ENCODE measurements around the gene MRPS6. TPM values are rescaled to one million over a fixed set of nuclear protein-coding genes. Genes with fewer than 3 reads are reported as not detected.

Gene MRPS6
- total RNA-seq, 1 donor from 2014 or later: 42.4 TPM

DNA sequence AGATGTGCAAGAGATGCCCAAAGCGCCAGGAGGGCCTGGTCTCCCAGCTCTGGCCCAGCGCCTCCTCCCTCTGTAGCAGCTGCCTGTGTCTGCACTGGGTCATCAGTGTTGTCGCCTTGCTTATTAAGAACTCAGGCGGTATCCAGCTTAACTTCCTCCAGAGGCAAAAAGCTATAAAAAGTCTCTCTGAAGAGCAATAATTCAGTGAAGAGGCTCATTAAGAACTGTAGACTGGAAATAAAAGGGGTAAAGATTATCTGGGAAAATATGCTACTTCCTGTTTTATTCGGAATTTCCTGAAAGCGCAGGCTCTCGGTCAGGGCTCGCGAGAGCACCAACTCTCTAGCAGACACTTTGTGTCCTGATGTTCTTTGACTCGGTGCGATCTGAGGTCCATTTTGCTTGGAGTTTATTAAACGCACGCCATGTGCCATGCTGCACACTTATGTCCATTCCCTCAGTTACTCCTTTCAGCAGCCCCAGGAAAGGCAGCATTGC is 70.4 kb downstream of the MRPS6 start:
- Mint-ChIP-seq H3K4me3 (ENCODE audit: unreplicated experiment) (no peak overlapping the region), H3K4me1 (ENCODE audit: unreplicated experiment) (peaks cover 4% of the 10 kb centered on the region), H3K27me3 (ENCODE audit: unreplicated experiment) (peaks cover 1% of the 10 kb centered on the region), H3K36me3 (ENCODE audit: low read depth, unreplicated experiment) (peaks cover 50% of the 10 kb centered on the region), H3K9me3 (ENCODE audit: unreplicated experiment) (peaks cover 5% of the 10 kb centered on the region), H3K27ac (ENCODE audit: unreplicated experiment) (no peak overlapping the region)
- DNase-seq (ENCODE audit: low spot score): no peak
- TF ChIP-seq, protein P1, sequence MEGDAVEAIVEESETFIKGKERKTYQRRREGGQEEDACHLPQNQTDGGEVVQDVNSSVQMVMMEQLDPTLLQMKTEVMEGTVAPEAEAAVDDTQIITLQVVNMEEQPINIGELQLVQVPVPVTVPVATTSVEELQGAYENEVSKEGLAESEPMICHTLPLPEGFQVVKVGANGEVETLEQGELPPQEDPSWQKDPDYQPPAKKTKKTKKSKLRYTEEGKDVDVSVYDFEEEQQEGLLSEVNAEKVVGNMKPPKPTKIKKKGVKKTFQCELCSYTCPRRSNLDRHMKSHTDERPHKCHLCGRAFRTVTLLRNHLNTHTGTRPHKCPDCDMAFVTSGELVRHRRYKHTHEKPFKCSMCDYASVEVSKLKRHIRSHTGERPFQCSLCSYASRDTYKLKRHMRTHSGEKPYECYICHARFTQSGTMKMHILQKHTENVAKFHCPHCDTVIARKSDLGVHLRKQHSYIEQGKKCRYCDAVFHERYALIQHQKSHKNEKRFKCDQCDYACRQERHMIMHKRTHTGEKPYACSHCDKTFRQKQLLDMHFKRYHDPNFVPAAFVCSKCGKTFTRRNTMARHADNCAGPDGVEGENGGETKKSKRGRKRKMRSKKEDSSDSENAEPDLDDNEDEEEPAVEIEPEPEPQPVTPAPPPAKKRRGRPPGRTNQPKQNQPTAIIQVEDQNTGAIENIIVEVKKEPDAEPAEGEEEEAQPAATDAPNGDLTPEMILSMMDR (IDR thresholded peaks at IDR 0.05; ENCODE audit: unreplicated experiment): no peak

DNA sequence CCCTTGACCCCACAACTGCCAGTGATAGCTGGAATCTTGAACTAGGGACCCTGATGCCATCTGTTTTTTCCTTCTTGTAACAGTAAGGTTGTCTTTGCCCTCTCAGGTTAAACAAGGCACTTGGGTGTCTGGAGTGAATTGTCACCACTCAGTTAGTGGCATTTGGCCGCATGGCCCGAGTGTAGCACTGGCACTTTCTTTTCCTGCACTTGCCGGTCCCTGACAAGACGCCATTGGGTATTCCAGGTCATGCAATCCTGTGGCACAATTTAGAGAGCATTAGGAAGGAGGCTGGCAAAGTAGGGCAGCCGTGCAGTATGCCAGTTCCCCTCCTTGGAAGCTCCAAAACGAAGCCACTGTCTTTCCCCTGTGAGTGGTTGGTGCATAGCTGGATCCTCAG is 70.8 kb downstream of the MRPS6 start:
- H3K9me3 Mint-ChIP-seq (ENCODE audit: unreplicated experiment): peaks cover 5% of the 10 kb centered on the region
- H3K4me3 Mint-ChIP-seq (ENCODE audit: unreplicated experiment): no peak overlapping the region
- TF ChIP-seq, protein P1 (IDR thresholded peaks at IDR 0.05; ENCODE audit: unreplicated experiment): no peak
- H3K36me3 Mint-ChIP-seq (ENCODE audit: low read depth, unreplicated experiment): peaks cover 50% of the 10 kb centered on the region
- peaks cover 4% of the 10 kb centered on the region for H3K4me1 Mint-ChIP-seq (ENCODE audit: unreplicated experiment)
- no peak overlapping the region for H3K27ac Mint-ChIP-seq (ENCODE audit: unreplicated experiment)
- DNase-seq (ENCODE audit: low spot score): no peak
- peaks cover 1% of the 10 kb centered on the region for H3K27me3 Mint-ChIP-seq (ENCODE audit: unreplicated experiment)

DNA sequence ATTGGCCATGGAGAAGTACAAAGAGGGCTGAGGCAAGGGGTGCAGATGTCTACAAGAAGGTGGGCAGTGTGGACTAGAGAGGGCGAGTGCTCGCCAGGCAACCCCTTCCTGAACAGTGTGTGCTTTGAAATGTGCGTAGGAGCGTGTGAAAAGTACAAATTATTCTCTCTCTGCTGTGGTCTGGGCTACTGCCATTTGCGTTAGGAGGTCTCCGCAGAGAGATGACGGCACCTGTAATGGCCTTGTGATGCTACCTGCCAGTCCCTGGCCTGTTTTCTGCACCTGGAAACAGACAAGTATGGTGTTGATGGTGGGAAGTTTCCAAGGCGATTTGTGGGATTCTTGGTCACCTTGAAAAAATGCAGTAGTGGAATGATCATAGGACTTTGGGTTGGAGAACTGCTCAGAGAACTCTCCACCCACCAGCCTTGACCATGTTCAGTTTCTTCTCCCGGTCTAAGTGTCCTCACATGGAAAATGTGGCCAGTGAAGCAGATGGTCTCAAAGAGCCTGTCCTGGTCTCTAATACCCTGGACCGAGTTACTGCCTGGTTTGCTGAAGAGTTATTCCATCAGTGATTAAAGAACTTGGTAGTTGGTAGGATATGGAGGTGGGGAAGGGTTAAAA is 74.5 kb downstream of the MRPS6 start:
- Mint-ChIP-seq H3K27me3 (ENCODE audit: unreplicated experiment) (peaks cover 2% of the 10 kb centered on the region), H3K4me3 (ENCODE audit: unreplicated experiment) (peak overlapping the region; percentile 47), H3K27ac (ENCODE audit: unreplicated experiment) (no peak overlapping the region), H3K9me3 (ENCODE audit: unreplicated experiment) (peaks cover 5% of the 10 kb centered on the region), H3K36me3 (ENCODE audit: low read depth, unreplicated experiment) (peaks cover 40% of the 10 kb centered on the region), H3K4me1 (ENCODE audit: unreplicated experiment) (peaks cover 10% of the 10 kb centered on the region)
- TF ChIP-seq, protein P1 (IDR thresholded peaks at IDR 0.05; ENCODE audit: unreplicated experiment): no peak
- no peak for DNase-seq (ENCODE audit: low spot score)

DNA sequence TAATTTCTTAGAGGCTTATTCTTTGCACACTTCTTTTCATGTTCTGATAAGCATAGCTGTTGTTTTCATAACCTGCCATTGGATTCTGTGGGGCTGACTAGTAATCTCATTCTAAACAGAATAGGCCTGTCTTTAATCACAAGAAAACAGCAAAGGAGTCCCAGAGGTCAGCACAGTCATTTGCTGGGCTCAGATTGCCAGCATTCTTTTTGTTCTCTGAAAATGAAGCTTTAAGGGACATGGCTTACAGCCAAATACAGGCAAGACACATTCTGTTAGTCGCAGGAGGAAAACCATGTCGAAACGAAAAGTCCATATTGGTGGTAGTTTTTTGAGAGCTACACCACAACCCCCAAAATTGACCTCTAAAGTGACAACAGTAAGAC is 75.0 kb downstream of the MRPS6 start:
- Mint-ChIP-seq H3K27me3 (ENCODE audit: unreplicated experiment) (peaks cover 3% of the 10 kb centered on the region), H3K4me1 (ENCODE audit: unreplicated experiment) (peaks cover 6% of the 10 kb centered on the region), H3K9me3 (ENCODE audit: unreplicated experiment) (peaks cover 5% of the 10 kb centered on the region), H3K36me3 (ENCODE audit: low read depth, unreplicated experiment) (peaks cover 35% of the 10 kb centered on the region), H3K27ac (ENCODE audit: unreplicated experiment) (no peak overlapping the region), H3K4me3 (ENCODE audit: unreplicated experiment) (no peak overlapping the region)
- TF ChIP-seq, protein P1 (IDR thresholded peaks at IDR 0.05; ENCODE audit: unreplicated experiment): no peak
- DNase-seq (ENCODE audit: low spot score): no peak

DNA sequence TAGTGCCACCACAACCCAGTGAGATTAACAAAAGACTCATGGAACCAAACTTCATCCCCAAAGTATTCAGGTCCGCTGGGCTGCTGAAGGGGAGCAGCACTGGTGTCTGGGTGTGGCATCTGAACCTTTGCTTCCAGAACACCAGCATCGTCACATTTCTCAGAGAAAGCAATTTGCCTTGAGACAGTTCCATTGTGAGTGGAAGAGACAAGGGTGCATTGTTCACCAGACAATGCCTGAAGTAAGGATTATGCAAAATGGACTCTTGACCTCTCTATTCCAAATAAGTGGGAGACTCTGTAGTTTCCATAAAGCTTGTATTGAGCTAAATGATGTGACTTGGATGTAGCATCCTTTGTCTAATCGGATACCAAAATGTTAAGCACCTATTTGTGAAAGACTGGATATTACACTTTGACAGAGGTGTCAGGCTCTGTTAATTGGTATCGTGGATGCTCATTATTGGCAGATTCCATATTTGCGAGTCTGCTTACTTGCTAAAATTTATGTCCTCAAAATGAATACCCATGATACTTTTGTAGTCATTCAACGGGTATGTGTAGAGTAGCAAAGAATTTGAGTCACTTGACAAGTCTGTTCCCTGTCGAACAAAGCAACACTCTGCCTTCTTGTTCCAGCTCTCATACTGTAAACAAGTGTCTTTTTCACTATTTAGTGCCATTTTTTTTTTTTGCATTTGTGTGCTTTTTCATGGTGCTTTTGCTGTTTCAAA is 75.6 kb downstream of the MRPS6 start:
- peaks cover 5% of the 10 kb centered on the region for H3K4me1 Mint-ChIP-seq (ENCODE audit: unreplicated experiment)
- H3K36me3 Mint-ChIP-seq (ENCODE audit: low read depth, unreplicated experiment): peaks cover 31% of the 10 kb centered on the region
- H3K27me3 Mint-ChIP-seq (ENCODE audit: unreplicated experiment): peaks cover 3% of the 10 kb centered on the region
- H3K4me3 Mint-ChIP-seq (ENCODE audit: unreplicated experiment): no peak overlapping the region
- H3K9me3 Mint-ChIP-seq (ENCODE audit: unreplicated experiment): peaks cover 5% of the 10 kb centered on the region
- no peak for DNase-seq (ENCODE audit: low spot score)
- TF ChIP-seq, protein P1 (IDR thresholded peaks at IDR 0.05; ENCODE audit: unreplicated experiment): no peak
- H3K27ac Mint-ChIP-seq (ENCODE audit: unreplicated experiment): no peak overlapping the region
